Osteocyte (in vitro differentiated cells): Measurements from ENCODE around the gene CCN5. TPM values are rescaled to one million over a fixed set of nuclear protein-coding genes. Genes with fewer than 3 reads are reported as not detected.

Experiments
- DNase-seq: peaks from one replicate; pipeline ENCODE4 v3.0.0; 2021; ENCODE audit warnings: mixed read lengths; ENCODE audit not compliant: unreplicated experiment; ENCODE audit errors: extremely low spot score
- H3K27ac Mint-ChIP-seq: one replicate; pipeline ENCODE4 v1.8.0; 2021; ENCODE audit warnings: mild to moderate bottlenecking, mixed read lengths; ENCODE audit not compliant: unreplicated experiment
- H3K27me3 Mint-ChIP-seq: one replicate; pipeline ENCODE4 v1.8.0; 2021; ENCODE audit warnings: mixed read lengths; ENCODE audit not compliant: unreplicated experiment
- H3K36me3 Mint-ChIP-seq: one replicate; pipeline ENCODE4 v1.8.0; 2021; ENCODE audit warnings: mixed read lengths; ENCODE audit not compliant: unreplicated experiment
- H3K4me1 Mint-ChIP-seq: one replicate; pipeline ENCODE4 v1.8.0; 2021; ENCODE audit warnings: mixed read lengths; ENCODE audit not compliant: unreplicated experiment
- H3K4me3 Mint-ChIP-seq: one replicate; pipeline ENCODE4 v1.8.0; 2021; ENCODE audit warnings: mild to moderate bottlenecking, moderate library complexity, mixed read lengths; ENCODE audit not compliant: unreplicated experiment
- H3K9me3 Mint-ChIP-seq: one replicate; pipeline ENCODE4 v1.8.0; 2021; ENCODE audit warnings: mixed read lengths; ENCODE audit not compliant: unreplicated experiment
- CTCF ChIP-seq: fragments of 200-600 bp; sonication (generic); IDR thresholded peaks from 2 replicates; pipeline ENCODE4 v1.5.0; 2021; ENCODE audit warnings: antibody characterized with exemption, mild to moderate bottlenecking, moderate library complexity
- total RNA-seq: library from RNA; stranded (reverse); gene quantifications from 2 replicates; pipeline ENCODE4 v1.2.1, GENCODE V29; 2021

Gene CCN5
- total RNA-seq, 1 donor from 2014 or later = 18.2 TPM

GRCh38 chr20:44736170-44737021, 21.2 kb downstream of the CCN5 start:
- no peak for TF ChIP-seq CTCF
- H3K4me3 Mint-ChIP-seq = peak overlapping the region; percentile 9
- peaks cover 4% of the 10 kb centered on the region for H3K9me3 Mint-ChIP-seq
- H3K36me3 Mint-ChIP-seq = peaks cover 4% of the 10 kb centered on the region
- peaks cover 55% of the 10 kb centered on the region for H3K4me1 Mint-ChIP-seq
- DNase-seq = no peak
- H3K27me3 Mint-ChIP-seq = no peaks in the 10 kb centered on the region
- H3K27ac Mint-ChIP-seq = peak overlapping the region; percentile 72

- H3K27ac Mint-ChIP-seq = no peak overlapping the region
- no peak overlapping the region for H3K4me3 Mint-ChIP-seq
- H3K9me3 Mint-ChIP-seq = peaks cover 4% of the 10 kb centered on the region
- peaks cover 50% of the 10 kb centered on the region for H3K4me1 Mint-ChIP-seq
- peaks cover 4% of the 10 kb centered on the region for H3K36me3 Mint-ChIP-seq
- DNase-seq = no peak
- no peak for TF ChIP-seq CTCF
- no peaks in the 10 kb centered on the region for H3K27me3 Mint-ChIP-seq
Observed at GRCh38 chr20:44737116-44737515, 21.9 kb downstream of the CCN5 start.

GRCh38 chr20:44738813-44739477, 23.8 kb downstream of the CCN5 start:
- TF ChIP-seq CTCF = no peak
- Mint-ChIP-seq H3K4me3 (no peak overlapping the region), H3K27me3 (no peaks in the 10 kb centered on the region), H3K9me3 (peaks cover 4% of the 10 kb centered on the region), H3K27ac (no peak overlapping the region), H3K36me3 (peaks cover 4% of the 10 kb centered on the region), H3K4me1 (peaks cover 35% of the 10 kb centered on the region)
- DNase-seq = no peak

- Mint-ChIP-seq H3K9me3 (peaks cover 4% of the 10 kb centered on the region), H3K27ac (no peak overlapping the region), H3K4me3 (no peak overlapping the region), H3K27me3 (no peaks in the 10 kb centered on the region), H3K36me3 (peaks cover 4% of the 10 kb centered on the region), H3K4me1 (peaks cover 29% of the 10 kb centered on the region)
- no peak for DNase-seq
- TF ChIP-seq CTCF = no peak
Observed at GRCh38 chr20:44739942-44740341, 24.8 kb downstream of the CCN5 start.
